Measurements from ENCODE around the gene SVOP. TPM values are rescaled to one million over a fixed set of nuclear protein-coding genes. Genes with fewer than 3 reads are reported as not detected.
"Not testable (repeated sequence)": the region's sequence is repeated elsewhere in the genome, so short reads cannot be mapped to it uniquely, and the experiment has no call there.

Gene SVOP
- total and polyA plus RNA-seq, 4 donors, result 0.10 TPM; not detected in 3

DNA sequence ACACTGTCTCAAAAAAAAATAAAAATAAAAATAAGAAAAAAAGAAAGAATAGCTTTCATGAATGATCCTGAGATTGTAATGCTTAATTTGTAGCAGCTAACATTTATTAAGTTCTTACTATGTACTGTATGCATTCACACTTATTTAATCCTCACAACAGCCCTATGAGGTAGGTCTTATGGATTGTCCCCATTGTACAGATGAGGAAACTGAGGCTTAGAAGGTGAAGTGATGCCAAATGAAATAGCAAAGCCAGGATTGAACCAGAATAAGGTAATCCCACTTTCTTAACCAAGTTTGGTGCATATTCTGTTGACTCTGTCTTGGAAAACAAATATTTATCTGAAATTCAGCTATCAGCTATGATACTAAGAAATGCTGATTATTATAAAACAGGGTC, 33.7 kb upstream of the SVOP start:
- Histone ChIP-seq H3K4me3 (ENCODE audit: low read depth in 1 of 3, low read length in 3 of 3) (no peak overlapping the region), H3K27me3 (ENCODE audit: control insufficient read depth in 4 of 4, insufficient read depth in 4 of 4, low read length in 3 of 4) (no peaks in the 10 kb centered on the region), H3K9ac (ENCODE audit: low read depth in 1 of 2, low read length in 2 of 2) (no peak overlapping the region), H3K27ac (ENCODE audit: low read depth in 1 of 2, low read length in 2 of 2) (peak overlapping the region; percentile 2 to 92), H3K36me3 (ENCODE audit: control insufficient read depth in 4 of 4, insufficient read depth in 3 of 4, low read depth in 1 of 4, low read length in 3 of 4) (no peaks in the 10 kb centered on the region), H3K4me1 (ENCODE audit: control insufficient read depth in 4 of 4, insufficient read depth in 4 of 4, low read length in 3 of 4) (peaks cover 2 to 58% (median 31%) of the 10 kb centered on the region in 4 donors), H3K9me3 (ENCODE audit: control insufficient read depth in 4 of 4, low read length in 3 of 4) (no peaks in the 10 kb centered on the region)
- TF ChIP-seq, protein P1, sequence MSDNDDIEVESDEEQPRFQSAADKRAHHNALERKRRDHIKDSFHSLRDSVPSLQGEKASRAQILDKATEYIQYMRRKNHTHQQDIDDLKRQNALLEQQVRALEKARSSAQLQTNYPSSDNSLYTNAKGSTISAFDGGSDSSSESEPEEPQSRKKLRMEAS (IDR thresholded peaks at IDR 0.05), result no peak
- TF ChIP-seq RXRA (IDR thresholded peaks at IDR 0.05), result peak in 1 of 2 donors; percentile 14
- DNase-seq (ENCODE audit: low spot score), result no peak

DNA sequence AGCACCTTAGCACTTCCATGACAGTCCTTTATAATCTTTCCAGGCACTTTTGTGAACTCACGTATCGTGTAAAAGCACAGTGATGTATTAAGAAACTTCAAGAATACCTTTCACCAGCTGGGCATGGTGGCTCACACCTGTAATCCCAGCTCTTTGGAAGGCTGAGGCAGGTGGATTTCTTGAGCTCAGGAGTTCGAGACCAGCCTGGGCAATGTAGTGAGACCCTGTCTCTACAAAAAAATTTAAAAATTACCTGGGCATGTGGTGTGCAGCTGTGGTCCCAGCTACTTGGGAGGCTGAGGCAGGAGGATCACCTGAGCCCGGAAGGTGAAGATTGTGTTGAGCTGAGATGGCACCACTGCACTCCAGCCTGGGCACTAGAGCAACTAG, 33.3 kb upstream of the SVOP start:
- H3K9ac ChIP-seq (ENCODE audit: low read depth in 1 of 2, low read length in 2 of 2), result peak overlapping the region; percentile 83 to 98
- DNase-seq (ENCODE audit: low spot score); H3K9me3 ChIP-seq (ENCODE audit: control insufficient read depth in 4 of 4, low read length in 3 of 4); H3K27me3 ChIP-seq (ENCODE audit: control insufficient read depth in 4 of 4, insufficient read depth in 4 of 4, low read length in 3 of 4); H3K36me3 ChIP-seq (ENCODE audit: control insufficient read depth in 4 of 4, insufficient read depth in 3 of 4, low read depth in 1 of 4, low read length in 3 of 4): not testable (repeated sequence)
- H3K27ac ChIP-seq (ENCODE audit: low read depth in 1 of 2, low read length in 2 of 2), result peak overlapping the region; percentile 89 to 92
- 52% methylated on average over 4 of the region's 4 CpGs for WGBS
- peaks cover 2 to 54% (median 31%) of the 10 kb centered on the region in 4 donors for H3K4me1 ChIP-seq (ENCODE audit: control insufficient read depth in 4 of 4, insufficient read depth in 4 of 4, low read length in 3 of 4)
- peak overlapping the region; percentile 90 to 97 (median 96) for H3K4me3 ChIP-seq (ENCODE audit: low read depth in 1 of 3, low read length in 3 of 3)

DNA sequence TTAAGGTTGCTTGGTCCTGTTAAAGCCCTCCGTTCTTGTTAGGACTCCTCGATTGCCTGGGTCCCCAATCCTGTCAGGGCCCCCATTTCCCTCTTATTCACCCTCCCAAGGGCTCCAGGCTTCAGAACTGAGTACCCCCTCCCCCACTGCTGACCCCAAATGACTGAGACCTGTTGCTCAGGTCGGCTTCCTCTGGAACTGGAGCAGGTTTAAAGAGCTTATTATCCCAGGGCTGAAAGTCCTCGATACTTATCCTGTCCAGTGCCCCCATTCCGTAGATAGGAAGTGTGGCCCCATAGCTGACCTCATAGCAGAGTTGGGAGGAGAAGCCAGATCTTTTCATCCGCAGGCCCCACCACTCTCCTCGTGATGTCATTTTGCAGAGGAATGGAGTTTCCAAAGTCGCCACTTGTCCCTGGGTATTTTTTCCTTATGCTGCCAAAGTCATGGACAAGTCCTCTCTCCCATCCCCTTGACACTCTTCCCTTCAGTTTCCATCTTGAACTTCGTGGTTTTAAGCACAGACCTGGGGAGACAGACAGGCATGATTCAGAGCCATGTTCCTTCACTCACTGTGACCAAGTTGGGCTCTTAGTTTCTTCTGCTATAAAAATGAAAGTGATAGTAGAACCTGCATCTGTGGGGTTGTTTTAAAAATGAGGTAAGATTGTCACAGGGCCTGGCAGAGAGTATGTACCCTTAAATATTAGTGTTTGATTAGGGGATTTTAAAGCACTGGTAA, 32.7 kb upstream of the SVOP start:
- Histone ChIP-seq H3K27ac (ENCODE audit: low read depth in 1 of 2, low read length in 2 of 2) (peak overlapping the region; percentile 89 to 92), H3K9ac (ENCODE audit: low read depth in 1 of 2, low read length in 2 of 2) (peak overlapping the region; percentile 83 to 98), H3K4me1 (ENCODE audit: control insufficient read depth in 4 of 4, insufficient read depth in 4 of 4, low read length in 3 of 4) (peaks cover 2 to 48% (median 30%) of the 10 kb centered on the region in 4 donors), H3K4me3 (ENCODE audit: low read depth in 1 of 3, low read length in 3 of 3) (peak overlapping the region; percentile 90 to 97 (median 96)), H3K27me3 (ENCODE audit: control insufficient read depth in 4 of 4, insufficient read depth in 4 of 4, low read length in 3 of 4) (no peaks in the 10 kb centered on the region), H3K9me3 (ENCODE audit: control insufficient read depth in 4 of 4, low read length in 3 of 4) (no peaks in the 10 kb centered on the region), H3K36me3 (ENCODE audit: control insufficient read depth in 4 of 4, insufficient read depth in 3 of 4, low read depth in 1 of 4, low read length in 3 of 4) (no peaks in the 10 kb centered on the region)
- TF ChIP-seq HNF4G (IDR thresholded peaks at IDR 0.05) (no peak), SP1 (IDR thresholded peaks at IDR 0.05) (peak; percentile 11), RXRA (IDR thresholded peaks at IDR 0.05) (peak in 1 of 2 donors; percentile 57), EGR1 (IDR thresholded peaks at IDR 0.05; ENCODE audit: low read depth in 2 of 2) (no peak), YY1 (IDR thresholded peaks at IDR 0.05) (peak; percentile 51), RAD21 (IDR thresholded peaks at IDR 0.05) (no peak), NR2F2 (IDR thresholded peaks at IDR 0.05) (no peak), TAF1 (conservative IDR thresholded peaks at IDR 0.05) (no peak)
- TF ChIP-seq, protein P2, sequence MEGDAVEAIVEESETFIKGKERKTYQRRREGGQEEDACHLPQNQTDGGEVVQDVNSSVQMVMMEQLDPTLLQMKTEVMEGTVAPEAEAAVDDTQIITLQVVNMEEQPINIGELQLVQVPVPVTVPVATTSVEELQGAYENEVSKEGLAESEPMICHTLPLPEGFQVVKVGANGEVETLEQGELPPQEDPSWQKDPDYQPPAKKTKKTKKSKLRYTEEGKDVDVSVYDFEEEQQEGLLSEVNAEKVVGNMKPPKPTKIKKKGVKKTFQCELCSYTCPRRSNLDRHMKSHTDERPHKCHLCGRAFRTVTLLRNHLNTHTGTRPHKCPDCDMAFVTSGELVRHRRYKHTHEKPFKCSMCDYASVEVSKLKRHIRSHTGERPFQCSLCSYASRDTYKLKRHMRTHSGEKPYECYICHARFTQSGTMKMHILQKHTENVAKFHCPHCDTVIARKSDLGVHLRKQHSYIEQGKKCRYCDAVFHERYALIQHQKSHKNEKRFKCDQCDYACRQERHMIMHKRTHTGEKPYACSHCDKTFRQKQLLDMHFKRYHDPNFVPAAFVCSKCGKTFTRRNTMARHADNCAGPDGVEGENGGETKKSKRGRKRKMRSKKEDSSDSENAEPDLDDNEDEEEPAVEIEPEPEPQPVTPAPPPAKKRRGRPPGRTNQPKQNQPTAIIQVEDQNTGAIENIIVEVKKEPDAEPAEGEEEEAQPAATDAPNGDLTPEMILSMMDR (IDR thresholded peaks at IDR 0.05; ENCODE audit: low read depth, low read length, missing input control), result no peak
- TF ChIP-seq, protein P3, sequence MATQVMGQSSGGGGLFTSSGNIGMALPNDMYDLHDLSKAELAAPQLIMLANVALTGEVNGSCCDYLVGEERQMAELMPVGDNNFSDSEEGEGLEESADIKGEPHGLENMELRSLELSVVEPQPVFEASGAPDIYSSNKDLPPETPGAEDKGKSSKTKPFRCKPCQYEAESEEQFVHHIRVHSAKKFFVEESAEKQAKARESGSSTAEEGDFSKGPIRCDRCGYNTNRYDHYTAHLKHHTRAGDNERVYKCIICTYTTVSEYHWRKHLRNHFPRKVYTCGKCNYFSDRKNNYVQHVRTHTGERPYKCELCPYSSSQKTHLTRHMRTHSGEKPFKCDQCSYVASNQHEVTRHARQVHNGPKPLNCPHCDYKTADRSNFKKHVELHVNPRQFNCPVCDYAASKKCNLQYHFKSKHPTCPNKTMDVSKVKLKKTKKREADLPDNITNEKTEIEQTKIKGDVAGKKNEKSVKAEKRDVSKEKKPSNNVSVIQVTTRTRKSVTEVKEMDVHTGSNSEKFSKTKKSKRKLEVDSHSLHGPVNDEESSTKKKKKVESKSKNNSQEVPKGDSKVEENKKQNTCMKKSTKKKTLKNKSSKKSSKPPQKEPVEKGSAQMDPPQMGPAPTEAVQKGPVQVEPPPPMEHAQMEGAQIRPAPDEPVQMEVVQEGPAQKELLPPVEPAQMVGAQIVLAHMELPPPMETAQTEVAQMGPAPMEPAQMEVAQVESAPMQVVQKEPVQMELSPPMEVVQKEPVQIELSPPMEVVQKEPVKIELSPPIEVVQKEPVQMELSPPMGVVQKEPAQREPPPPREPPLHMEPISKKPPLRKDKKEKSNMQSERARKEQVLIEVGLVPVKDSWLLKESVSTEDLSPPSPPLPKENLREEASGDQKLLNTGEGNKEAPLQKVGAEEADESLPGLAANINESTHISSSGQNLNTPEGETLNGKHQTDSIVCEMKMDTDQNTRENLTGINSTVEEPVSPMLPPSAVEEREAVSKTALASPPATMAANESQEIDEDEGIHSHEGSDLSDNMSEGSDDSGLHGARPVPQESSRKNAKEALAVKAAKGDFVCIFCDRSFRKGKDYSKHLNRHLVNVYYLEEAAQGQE (IDR thresholded peaks at IDR 0.05), result peak; percentile 21
- TF ChIP-seq, protein P4, sequence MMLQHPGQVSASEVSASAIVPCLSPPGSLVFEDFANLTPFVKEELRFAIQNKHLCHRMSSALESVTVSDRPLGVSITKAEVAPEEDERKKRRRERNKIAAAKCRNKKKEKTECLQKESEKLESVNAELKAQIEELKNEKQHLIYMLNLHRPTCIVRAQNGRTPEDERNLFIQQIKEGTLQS (IDR thresholded peaks at IDR 0.05), result no peak
- no peak for DNase-seq (ENCODE audit: low spot score)
- 5% methylated on average over 9 of the region's 9 CpGs for WGBS
